GM18526 (cell line): ENCODE measurements around the gene BICDL2.

Experiments used
- POLR2A ChIP-seq: IDR thresholded peaks from 3 replicates; pipeline ENCODE4 v1.6.1; 2011; ENCODE audit not compliant: insufficient read length; ENCODE audit errors: extremely low read depth

The BICDL2 gene, protein sequence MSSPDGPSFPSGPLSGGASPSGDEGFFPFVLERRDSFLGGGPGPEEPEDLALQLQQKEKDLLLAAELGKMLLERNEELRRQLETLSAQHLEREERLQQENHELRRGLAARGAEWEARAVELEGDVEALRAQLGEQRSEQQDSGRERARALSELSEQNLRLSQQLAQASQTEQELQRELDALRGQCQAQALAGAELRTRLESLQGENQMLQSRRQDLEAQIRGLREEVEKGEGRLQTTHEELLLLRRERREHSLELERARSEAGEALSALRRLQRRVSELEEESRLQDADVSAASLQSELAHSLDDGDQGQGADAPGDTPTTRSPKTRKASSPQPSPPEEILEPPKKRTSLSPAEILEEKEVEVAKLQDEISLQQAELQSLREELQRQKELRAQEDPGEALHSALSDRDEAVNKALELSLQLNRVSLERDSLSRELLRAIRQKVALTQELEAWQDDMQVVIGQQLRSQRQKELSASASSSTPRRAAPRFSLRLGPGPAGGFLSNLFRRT

DNA sequence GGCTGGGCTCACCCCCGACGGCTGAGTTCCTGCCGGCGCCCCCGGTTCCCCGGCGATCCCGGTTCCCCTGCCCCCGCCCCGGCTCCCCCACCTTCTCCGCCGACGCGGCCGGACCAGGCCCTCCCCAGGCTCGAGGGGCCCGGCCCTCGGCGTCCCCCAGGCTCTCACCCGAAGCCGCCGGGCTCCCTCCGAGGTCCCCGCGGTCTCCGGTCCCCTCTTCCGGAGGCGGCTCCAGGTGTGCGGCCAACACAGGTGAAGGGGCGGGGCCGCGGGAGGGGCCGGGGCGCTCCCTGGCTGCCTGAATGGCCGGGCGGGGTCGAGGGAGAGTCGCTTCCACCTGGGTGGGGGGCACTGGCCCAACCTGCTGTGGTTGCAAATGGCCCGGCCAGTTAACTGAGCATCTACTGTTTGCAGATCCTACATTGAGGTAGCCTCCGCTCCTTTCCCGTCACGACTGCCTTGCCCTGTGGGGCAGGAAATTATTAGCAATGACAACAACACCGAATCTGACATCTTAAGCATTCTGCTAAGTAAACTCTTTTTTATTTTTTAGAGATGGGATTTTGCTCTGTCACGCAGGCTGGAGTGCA is at the start of gene BICDL2:
TSS of gene BICDL2 (minus strand) at position 219 of the 590 bp plus-strand sequence. CDS start 1,448 bp downstream, outside the sequence.
- no peak for TF ChIP-seq POLR2A

DNA sequence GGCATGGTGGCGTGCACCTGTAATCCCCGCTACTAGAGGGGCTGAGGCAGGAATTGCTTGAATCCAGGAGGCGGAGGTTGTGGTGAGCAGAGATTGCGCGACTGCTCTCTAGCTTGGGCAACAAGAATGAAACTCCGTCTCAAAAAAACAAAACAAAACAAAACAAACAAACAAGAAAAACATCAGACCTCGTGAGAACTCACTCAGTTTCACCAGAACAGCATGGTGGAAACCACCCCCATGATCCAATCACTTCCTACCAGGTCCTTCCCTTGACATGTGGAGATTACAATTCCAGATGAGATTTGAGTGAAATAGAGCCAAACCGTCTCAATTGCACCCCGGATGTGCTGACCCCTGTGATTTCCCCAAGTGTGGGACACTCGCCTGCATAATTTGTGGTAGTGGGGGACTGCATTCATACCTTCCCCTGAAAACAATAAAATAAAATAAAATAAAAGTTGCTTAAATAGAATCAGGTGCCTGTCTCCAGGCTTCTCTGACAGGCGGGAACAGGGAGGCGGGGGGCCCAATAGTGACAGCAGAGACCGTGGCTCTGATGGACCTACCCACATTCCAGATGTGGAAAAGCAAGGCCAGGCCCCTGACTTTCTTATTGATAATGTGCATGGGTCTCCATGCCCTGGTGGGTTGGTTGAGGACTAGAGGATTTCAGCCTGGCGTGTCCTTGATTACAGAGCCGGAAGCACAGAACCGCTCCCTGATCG is 49.3 kb upstream of the BICDL2 start:
- TF ChIP-seq POLR2A = no peak

DNA sequence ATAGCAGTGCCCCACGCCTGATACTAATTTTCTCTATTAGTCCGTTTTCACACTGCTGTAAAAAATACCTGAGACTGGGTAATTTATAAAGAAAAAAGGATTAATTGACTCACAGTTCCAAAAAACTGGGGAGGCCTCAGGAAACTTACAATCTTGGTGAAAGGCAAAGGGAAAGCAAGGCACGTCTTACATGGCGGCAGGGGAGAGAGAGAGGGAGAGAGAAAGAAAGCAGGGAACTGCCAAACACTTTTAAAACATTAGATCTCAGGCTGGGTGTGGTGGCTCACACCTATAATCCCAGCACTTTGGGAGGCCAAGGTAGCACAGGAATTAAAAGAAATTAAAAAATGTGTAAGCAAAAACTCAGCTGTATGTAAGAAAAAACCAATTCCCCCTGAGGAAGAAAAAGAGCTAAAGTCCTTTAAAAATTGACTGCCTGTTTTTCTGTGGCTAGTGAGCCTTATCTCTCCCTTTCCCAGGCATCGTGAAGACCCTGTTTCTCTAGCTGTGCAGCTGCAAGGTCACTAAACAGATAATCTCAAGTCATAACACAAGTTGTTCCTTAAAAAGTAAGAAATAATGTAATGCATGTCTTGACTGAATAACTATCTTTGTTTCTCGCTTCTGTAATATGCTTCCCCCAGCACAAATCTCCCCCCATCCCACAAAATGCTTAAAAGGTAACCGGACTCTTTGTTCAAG is 48.4 kb upstream of the BICDL2 start:
- TF ChIP-seq POLR2A = no peak

DNA sequence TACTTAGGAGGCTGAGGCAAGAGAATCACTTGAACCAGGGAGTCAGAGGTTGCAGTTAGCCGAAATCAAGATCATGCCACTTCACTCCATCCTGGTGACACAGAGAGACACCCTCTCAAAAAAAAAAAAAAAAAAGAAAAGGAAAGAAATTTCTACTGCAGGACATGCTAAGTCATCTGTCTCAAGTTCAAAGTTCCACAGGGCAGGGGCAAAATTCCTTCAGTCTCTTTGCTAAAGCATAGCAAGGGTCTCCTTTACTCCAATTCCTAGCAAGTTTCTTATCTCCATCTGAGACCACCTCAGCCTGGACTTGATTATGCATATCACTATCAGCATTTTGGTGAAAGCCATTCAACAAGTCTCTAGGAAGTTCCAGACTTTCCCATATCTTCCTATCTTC is 47.7 kb upstream of the BICDL2 start:
- no peak for TF ChIP-seq POLR2A

DNA sequence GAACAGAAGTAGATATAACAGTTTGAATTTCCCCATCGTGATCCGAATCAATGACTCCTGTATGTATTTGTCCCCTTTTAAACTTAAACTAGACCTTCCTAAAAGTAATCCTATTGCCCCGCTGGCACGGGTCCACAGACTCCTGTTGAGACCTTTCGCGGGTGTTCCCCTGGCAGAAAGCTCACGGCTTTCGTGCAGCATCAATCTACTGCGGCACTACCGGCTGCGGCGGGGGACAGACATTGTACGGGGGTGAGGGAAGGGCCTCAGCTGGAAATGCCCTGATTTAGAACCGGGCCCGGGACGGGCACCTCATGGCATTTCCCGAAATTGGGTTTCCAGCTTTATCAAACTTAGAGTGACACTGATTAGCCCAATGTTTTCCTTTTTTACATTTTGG is 43.3 kb upstream of the BICDL2 start:
- no peak for TF ChIP-seq POLR2A

DNA sequence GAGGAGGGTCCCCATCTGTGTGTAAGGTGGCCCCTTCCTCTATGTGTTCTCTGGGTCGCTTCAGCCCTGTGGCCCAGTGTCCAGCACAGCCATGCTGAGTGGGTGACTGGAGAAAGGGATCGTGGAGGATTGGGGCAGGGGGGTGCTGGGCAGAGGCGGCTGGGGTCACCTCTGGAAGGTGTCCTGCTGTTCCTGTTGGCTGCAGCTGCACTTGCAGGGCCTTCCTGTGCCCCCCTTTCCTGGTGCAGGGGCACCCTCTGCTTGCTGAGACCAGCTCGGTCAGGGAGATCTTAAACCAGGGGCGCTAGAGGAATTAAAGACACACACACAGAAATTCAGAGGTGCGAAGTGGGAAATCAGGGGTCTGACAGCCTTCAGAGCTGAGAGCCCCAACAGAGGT is 39.8 kb upstream of the BICDL2 start:
- no peak for TF ChIP-seq POLR2A

DNA sequence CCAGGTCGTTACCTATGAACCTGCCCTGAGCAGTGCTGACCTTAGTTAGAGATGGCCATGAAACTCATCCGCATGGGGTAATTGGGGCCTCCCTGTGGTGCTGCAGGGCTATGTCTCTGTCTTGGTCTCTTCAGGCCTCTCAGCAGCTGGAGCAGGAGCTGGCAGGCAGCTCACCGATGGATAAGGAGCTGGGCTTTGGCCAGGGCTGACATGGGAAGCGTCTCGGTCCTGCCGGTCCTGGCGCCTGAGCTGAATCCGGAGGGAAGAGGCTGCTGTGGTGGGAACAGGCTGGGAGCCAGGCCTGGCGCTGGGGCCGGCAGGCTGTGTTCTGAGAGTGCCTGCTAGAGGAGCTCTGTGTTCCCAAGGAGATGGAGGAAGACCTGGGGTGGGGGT is 38.8 kb upstream of the BICDL2 start:
- TF ChIP-seq POLR2A = no peak

DNA sequence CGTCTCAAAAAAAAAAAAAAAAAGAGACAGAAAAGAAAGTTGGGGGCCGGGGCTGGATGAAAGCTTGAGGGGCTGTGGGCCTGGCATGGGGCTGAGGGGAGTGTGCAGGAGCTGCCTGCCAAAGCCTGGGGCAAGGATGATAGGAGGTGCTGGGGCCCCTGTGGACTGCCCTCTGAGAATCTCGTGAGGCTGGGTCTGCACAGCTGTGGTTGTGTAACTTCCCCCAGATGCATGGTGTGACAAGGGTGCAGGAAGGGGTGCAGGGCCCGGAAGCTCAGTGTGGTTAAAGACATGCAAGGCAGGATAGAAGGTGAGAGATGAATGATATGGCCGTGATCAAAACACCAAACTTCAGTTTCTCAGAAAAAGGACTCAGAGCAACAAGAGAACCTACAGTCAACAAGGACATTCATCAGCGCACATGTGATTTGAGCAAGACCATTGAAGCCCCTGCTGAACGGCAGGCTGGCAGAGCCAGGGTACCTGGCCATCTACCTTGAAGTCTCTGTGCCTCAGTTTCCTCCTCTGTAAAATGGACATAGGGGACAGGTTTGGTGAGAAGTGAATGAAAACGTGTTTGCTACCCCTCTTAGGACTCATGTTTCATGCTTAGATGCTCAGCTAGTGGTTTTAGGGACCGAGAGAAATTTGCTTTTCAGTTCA is 38.2 kb upstream of the BICDL2 start:
- peak; percentile 31 for TF ChIP-seq POLR2A

DNA sequence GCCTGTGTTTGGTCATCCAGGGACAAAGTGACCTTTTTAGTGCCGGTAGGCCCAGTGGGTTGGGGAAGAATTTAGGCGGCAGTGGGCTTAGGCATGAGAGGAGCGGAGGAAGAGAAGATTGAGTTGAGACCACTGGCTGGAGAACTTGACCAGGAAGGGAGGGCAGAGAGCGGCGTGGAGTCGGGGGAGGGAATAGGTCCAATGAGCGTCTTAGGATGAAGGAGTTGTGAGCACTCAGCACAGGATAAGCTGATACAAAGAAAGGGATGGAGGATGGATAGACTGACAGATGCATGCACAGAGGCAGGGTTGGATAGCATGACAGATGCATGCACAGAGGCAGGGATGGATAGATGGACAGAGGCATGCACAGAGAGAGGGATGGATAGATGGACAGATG is 36.7 kb upstream of the BICDL2 start:
- TF ChIP-seq POLR2A = no peak

DNA sequence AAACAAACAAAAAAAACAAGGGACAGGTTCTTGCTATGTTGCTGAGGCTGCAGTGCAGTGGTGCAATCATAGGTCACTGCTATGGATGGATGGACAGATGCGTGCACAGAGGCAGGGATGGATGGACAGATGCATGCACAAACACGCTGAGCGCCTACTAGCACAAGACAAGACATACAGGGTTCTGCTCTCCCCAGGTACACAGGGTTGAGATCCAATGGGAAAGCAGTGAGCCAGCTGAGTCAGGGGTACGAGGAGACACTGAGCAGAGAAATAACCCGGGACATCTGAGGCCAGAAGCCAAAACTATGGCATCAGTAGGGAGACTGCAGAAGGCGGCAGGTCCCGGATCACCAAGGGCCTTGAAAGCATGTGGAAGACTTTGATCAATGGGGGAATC is 34.9 kb upstream of the BICDL2 start:
- no peak for TF ChIP-seq POLR2A

DNA sequence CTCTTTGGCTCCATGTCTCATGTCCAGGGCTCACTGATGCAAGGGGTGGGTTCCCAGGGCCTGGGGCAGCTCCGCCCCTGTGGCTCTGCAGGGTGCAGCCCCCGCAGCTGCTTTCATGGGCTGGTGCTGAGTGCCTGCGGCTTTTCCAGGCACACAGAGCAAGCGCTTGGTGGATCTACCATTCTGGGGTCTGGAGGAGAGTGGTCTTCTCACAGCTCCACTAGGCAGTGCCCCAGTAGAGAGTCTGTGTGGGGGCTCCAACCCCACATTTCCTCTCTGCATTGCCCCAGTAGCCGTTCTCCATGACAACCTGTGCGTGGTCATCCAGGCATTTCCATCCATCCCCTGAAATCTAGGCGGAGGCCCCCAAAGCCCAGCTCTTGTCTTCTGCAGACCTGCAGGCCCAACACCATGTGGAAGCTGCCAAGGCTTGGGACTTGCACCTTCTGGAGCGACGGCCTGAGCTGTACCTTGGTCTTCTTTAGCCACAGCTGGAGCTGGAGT is 33.9 kb upstream of the BICDL2 start:
- TF ChIP-seq POLR2A = no peak

DNA sequence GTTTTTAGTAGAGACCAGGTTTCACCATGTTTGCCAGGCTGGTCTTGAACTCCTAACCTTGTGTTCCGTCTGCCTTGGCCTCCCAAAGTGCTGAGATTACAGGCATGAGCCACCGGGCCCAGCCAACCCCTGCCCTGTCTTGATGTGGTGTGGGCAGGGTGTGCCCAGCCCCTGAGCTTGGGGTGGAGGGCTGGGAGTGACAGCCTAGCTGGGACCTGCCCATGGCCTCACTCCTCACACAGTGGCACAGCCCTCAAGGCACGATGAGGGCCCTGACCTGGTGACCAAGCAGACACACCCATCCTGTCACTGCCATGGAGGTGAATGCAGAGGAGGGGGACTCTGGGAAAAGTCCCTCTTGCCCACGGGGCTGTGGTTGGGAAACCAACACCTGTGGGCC is 31.7 kb upstream of the BICDL2 start:
- TF ChIP-seq POLR2A = no peak

DNA sequence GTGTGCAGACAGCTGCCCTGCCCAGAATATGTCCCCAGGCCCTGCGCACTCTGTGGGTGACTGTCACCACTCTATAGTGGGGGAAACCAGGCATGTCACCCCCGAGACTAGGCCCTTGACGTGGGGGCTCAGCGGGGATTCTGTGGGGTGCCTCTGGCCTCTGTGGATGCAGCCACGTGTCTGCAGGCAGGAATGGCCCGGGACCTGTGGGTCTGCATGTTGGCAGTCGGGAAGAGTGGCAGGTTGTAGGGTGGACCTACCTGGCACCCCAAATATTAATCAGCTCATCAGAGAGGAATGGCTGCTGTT is 29.6 kb upstream of the BICDL2 start:
- TF ChIP-seq POLR2A = no peak

DNA sequence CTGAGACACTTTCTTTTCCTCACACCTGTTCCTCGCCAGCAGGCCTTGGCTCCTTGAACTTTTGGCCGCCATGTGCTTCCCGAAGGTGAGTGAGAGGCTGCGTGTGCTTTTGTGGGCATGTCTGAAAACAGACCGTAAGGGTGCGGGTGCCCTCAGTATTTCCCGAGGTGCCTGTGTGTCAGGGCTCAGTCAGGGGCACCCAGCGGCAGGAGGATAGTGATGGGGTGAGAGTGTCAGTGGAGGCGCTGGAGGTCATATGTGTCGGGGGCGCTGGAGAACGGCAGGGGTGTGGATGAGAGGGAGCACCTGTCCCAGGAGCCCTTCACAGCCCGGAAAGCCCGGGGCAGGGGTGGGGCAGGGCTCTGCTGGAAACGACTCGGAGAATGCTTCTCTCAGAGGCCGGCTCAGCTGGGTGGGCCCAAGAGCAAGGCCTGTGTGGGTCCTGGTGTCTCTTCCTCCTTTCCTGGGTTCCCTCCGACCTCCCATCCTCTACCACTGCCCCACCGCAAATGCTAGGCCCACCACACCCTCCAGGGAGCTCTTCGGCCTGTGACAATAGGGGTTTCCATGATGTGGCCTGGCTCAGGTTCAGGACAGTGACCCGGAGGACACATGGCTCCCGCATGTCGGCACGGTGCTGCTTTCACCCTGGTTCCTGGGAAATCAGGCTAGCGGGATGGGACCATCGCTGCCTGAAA is 29.1 kb upstream of the BICDL2 start:
- no peak for TF ChIP-seq POLR2A
